Right lung (tissue), 10 donors: ENCODE measurements around the gene STOML1. TPM values are rescaled to one million over a fixed set of nuclear protein-coding genes. Genes with fewer than 3 reads are reported as not detected.

Experiments
- DNase-seq, 2 donors: peaks; one replicate each; pipeline ENCODE4 v3.0.0-alpha.2; 2013
- long read RNA-seq, 8 donors: transcript quantifications; one replicate each; lab custom pipeline, GENCODE V29; 2026
- polyA plus RNA-seq, 5 donors: library from polyadenylated mRNA; unstranded; fragments of 120-200 nt; gene quantifications; one replicate each; pipeline versions ENCODE4 v1.2.1 to v1.2.3, GENCODE V29; 2013; ENCODE audit warnings: inconsistent platforms in 1 of 5, low replicate concordance in 1 of 5; ENCODE audit not compliant: insufficient read length in 5 of 5, insufficient read depth in 1 of 5

Gene STOML1, protein sequence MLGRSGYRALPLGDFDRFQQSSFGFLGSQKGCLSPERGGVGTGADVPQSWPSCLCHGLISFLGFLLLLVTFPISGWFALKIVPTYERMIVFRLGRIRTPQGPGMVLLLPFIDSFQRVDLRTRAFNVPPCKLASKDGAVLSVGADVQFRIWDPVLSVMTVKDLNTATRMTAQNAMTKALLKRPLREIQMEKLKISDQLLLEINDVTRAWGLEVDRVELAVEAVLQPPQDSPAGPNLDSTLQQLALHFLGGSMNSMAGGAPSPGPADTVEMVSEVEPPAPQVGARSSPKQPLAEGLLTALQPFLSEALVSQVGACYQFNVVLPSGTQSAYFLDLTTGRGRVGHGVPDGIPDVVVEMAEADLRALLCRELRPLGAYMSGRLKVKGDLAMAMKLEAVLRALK
- 10 to 100 TPM in 4 of 5 donors, 1 to 10 TPM in 1; 9.4 to 17.8 (median 12.5) TPM for polyA plus RNA-seq
- long read RNA-seq, donor 1, full-length matches to known transcripts = 3 of 3 reads
- long read RNA-seq, donor 1, partial matches to known transcripts = 0 of 3 reads
- long read RNA-seq, donor 1, other reads (novel, unspliced or antisense) = 0 of 3 reads
- long read RNA-seq, donor 2, partial matches to known transcripts = 0 of 2 reads
- long read RNA-seq, donor 2, other reads (novel, unspliced or antisense) = 0 of 2 reads
- long read RNA-seq, donor 3, full-length matches to known transcripts = 3 of 3 reads
- long read RNA-seq, donor 3, partial matches to known transcripts = 0 of 3 reads
- long read RNA-seq, donor 3, other reads (novel, unspliced or antisense) = 0 of 3 reads
- long read RNA-seq, donor 4, partial matches to known transcripts = 0 of 1 reads
- long read RNA-seq, donor 4, other reads (novel, unspliced or antisense) = 0 of 1 reads
- long read RNA-seq, donor 5 = 0 reads
- long read RNA-seq, donor 6, full-length matches to known transcripts = 2 of 2 reads
- long read RNA-seq, donor 6, partial matches to known transcripts = 0 of 2 reads
- long read RNA-seq, donor 6, other reads (novel, unspliced or antisense) = 0 of 2 reads
- long read RNA-seq, donor 7, full-length matches to known transcripts = 2 of 7 reads
- long read RNA-seq, donor 7, partial matches to known transcripts = 5 of 7 reads
- long read RNA-seq, donor 7, other reads (novel, unspliced or antisense) = 0 of 7 reads
- long read RNA-seq, donor 8, partial matches to known transcripts = 0 of 1 reads
- long read RNA-seq, donor 8, other reads (novel, unspliced or antisense) = 0 of 1 reads

DNA sequence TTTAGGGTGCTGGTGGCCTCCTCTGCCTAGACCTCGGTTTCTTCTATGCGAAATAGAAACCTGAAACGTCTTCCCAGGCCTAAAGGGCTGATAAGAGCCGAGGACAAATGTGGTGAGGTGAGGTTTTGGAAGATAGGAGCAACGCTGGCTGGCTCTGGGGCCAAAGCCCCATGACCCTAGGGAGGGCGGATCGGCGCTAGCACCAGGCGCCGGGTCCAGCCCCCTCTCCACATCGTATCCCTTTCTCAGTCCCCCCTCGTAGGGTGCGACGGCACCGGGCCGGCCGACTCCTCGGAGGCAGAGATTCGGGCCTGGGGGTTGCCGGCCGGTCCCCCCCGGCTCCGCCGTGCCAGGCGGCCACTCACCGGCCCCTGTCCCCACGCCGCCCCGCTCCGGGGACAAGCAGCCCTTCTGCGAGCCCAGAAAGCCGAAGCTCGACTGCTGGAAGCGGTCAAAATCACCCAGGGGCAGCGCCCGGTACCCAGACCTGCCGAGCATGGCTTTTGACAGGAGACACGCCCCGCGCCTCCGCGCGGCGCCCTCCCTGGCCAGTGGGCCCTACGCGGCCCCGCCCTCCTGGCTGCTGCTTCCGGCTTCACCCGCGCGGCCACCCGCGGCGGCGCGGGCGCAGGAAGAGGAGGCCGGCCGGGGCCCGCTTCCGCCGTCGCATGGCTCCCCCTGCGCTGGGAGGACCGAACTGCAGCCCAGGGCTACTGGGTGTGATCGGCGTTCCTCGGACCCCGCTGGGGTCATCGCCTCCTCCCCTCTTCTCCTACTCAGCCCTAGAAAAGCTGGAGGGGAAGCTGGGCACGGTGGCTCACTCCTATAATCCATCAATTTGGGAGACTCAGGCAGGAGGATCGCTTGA is at the start of gene STOML1:
Gene STOML1 (minus strand): TSS at position 570 of the 868 bp plus-strand sequence. CDS start 72 bp downstream, at position 498.
- peak; percentile 92 to 93 for DNase-seq

DNA sequence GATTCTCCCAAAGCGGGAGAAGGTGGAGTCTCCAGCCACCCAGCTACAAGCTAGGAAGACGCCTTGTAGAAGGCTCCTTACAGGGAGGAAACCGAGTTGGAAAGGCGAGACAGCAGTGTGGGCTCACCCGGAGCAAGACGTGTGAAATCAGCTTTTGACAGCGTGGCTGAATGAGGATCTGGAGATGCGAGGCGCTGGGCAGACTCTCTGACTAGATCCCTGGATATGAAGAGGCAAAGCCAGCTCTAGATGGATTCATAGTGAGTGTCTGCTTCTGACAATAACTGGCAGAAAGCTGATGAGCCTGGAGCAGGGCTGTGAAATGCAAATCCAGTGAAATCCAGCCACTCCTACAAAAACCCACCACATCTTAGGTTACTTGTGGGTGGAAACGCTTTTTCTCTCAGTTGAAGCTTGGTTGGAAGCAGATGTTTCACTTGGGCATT is 49.2 kb upstream of the STOML1 start:
- no peak for DNase-seq

DNA sequence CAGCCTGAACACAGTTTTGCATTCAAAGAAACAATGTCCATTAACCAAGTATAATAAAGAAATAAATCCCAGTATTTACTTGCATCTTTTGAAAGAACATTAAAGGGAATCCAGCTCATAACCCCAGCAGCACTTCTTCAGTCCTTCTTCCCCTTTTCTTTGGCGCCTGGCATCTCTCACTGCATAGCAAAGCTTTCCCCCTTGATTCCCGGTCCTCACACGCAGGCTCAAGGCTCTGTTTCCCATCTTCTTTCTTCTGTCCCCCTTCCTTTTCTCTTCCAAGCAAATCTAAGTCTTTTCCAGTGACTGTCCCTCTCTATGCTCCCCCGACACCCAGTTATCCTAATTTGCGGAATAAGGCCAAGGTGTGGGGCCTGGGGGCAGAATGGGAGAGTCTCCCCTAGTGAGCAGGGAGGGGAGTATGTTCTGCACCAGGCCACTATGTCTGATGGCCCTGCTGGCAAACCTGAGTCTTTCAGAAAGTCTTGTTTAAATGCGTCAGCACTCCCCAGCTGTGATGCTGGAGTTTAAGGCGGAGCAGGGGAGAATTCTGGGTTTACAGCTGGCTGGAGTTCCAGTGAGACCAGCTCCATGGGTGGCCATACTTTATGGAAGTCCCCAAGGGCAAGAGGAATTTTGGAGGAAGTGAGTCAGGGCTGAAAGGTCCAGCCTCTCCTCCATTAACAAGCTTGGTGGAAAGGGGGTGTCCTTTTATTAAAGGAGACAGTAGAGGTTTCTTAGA is 48.2 kb upstream of the STOML1 start:
- DNase-seq = peak in 1 of 2 donors; percentile 52

DNA sequence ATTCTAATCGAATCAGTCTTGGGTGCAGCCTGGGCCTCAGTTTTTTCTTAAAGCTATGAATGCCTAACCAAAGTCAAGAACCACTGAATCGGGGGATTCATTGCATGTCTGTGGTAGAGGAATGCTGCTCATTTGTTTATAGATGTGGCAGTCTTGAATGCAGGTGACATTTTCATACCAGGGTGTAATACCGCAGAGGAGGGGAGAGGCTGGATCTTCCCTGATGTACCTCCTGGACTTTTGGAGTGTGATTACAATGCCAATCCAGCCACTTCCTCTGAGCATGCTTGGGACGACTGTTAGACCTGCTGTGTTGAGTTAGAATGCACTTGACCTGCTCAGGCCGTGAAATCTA is 47.5 kb upstream of the STOML1 start:
- no peak for DNase-seq

DNA sequence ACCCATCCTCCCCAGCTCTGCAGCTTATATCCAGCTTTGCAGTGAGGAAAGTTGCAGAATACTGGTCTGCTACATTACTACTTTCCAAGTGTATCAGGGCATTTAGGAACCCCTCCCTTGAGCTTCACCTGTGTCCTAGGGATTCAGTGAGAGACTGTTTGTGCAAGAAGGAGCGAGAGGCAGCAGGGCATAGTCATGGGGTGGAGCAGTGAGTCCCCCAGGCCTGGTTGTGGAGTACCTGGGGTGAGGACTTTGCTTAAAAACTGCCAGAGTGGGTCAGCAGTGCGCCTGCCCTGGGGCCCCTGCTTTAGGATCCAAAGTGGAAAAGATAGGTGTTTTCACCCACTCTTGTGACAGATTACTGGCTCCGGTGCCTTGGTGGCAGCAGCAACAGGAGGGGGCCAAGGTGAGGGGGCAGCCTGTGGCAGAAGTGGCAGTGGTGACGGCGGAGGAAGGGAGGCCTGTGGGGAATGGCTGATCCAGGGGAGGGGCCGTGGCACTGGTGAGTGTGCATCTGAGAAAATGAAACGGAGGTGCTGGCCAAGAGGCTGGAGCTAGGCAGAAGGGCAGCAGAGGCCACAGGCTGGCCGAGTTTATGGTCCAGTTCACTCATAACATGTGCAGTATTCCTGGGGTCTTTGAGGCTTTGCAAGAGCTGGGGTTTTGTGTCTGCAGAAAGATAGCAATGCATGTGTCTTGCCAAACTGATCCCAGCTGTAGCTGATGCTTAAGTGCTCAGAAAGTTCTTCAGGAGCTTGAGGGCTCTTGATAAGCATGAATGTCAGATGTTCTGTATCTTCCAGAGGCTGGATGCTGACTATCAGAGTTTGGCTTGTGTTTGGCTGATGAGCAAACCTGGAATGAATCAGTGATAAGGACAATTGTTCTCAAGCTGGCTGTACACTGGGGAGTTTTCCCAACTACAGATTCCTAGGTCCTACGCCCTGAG is 46.9 kb upstream of the STOML1 start:
- no peak for DNase-seq

DNA sequence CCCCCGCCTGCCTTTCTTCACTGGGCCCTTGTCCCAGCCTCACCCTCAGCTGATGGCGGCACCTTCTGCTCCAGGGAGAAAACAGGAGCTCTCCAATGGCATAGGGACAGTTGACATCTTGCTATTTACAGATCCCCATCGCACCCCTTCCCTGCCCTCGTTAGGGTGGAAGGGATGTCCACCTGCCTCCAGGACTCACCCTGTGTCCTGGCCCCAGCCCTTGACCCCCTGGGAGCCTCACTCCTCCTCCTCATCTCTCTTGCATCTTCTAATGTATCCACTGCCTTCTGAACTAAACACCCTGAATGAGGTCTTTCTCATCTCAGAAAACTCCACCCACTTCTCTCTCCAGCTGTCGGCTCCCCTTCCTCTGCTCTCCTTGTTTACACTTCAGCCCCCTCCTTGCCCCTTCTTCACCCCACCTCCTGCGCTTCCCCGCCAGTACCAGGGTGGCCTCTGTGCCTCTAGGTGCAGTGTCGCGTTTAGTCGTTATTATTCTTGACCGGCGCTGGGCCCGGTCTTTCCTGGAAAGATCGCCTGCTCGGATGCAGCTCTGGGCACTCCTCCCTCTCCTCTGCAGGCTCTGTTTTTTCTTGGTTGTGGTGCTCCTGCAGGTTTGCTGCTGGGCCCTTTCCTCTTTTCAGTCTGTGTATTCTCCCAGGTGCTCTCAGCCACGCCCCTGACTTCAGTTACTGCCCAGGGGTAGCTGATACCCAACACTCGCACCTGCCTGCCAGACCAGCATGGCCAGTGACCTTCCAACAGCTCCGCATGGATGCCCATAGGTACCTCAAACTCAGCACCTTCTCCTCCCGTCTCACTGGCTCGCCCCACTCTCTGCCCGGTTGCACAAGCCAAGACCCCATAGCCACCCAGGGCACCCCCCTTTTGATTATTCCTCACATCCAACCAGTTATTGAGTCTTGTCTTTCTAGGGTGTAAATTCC is 45.3 kb upstream of the STOML1 start:
- DNase-seq = no peak

DNA sequence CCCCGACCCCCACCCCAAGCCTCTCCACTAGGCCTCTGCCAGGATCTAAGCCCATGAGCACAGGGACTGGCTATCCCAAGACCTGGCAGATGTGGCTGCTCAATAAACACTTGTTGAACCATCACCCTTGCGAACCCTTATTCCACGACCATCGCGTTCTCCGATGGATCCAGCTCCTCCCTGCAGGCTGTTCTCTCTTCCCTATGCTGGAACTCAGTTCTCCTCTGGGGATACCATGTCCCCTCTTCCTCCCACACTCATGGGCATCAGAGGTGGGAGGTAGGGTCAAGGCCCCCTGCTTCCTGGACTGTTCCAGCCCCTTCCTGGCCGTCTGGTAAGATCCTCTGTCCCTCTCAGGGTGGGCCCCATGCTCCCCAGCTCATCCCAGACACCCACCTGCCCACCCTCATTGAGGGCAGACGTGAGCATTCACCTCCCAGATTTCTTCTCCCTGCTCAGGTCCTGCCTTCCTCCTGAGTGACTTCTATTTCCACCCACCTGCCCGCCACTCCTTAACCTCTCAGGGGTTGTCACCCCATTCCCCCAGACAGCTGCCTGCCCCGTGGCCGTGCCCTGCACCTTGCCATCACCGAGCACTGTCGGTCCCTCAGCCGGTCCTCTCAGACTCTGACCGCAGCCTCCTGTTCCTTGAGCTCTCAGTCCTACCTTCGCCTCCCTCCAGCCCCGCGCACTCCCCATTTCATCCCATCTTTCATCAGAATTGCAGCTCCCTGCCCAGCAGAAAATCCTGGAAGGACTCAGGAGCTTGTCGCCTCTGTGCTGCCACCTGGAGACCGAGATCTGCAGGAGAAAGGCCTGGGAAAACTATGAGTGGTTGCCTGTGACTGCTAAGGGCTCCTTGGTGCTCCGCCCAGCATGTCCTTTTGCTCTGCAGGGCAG is 44.4 kb upstream of the STOML1 start:
- peak; percentile 38 to 45 for DNase-seq

DNA sequence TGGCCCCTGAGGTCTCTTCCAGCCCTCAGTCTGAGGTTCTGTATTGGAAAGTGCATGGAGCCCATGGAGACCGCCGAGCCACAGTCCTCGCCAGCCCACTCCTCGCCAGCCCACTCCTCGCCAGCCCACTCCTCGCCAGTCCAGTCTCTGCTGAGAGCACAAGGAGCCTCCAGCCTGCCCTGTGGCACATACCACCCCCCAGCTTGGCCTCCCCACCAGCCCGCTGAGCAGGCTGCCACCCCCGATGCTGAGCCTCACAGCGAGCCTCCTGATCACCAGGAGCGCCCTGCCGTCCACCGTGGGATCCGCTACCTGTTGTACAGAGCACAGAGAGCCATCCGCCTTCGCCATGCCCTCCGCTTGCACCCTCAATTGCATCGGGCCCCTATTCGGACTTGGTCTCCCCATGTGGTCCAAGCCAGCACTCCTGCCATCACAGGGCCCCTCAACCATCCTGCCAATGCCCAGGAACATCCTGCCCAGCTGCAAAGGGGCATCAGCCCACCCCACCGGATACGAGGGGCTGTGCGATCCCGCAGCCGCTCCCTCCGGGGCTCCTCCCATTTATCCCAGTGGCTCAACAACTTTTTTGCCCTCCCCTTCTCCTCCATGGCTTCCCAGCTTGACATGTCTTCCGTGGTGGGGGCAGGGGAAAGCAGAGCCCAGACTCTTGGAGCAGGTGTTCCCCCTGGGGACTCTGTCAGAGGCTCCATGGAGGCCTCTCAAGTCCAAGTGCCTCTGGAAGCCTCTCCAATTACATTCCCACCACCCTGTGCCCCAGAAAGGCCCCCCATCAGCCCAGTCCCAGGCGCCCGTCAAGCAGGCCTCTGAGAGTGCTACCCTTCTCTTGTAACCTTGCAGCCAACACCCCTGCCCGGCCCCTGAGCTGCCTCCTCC is 43.3 kb upstream of the STOML1 start:
- DNase-seq = no peak

DNA sequence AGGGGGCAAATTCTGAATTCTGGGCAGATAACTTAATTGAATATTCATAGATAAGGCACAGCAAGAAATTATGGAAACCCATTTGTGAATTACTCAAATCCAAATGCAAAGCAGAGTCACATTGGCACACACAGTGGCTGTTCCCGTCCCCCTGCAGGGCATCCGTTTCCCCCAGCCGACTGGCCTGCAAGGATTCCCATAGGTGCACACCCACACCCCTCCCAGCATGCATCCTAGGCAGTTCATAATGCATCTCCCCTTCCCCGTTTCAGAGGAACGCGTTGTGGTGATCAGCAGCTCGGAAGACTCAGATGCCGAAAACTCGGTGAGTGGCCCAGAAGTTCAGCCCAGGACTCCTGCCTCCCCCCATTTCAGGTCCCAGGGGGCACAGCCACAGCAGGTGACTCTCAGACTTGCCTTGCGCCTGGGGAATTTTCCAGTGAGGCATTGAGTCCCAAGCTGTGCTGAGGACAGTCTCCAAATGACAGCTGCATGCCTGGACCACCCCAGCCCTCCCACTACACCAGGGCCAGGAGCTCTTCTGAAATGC is 42.2 kb upstream of the STOML1 start:
- no peak for DNase-seq

DNA sequence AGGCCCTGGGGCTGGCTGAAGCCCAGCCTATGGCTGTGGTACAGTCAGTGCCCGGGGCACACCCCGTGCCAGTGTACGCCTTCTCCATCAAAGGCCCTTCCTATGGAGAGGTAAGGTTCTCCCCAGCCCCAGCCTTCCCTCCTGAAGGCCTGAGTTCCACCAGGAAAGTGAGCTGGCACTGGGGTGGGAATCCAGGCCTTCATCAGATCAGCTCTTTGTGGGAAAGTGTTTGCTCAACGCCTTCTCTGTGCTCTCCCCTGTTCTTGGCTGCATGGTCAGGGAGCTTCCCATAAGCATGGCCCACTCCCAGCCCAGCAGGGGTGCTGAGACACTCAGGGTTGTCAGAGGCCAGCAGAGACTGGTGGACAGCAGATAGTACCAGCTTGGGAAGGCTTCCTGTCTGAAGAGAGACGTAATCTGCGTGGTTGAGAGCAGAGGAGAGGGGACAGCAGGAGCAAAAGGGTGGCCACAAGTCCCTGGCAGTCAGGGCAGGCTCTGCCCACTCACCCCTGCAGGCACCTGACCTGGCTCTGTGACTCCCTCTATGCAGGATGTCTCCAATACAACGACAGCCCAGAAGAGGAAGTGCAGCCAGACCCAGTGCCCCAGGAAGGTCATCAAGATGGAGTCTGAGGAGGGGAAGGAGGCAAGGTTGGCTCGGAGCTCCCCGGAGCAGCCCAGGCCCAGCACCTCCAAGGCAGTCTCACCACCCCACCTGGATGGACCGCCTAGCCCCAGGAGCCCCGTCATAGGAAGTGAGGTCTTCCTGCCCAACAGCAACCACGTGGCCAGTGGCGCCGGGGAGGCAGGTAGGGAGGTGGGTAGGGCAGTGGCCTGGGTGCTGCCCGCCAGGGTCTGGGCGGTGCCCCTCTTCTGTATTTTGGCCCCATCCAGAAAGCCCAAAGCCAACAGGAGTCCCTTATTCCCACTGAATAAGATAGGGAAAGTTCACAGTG is 40.8 kb upstream of the STOML1 start:
- no peak for DNase-seq

DNA sequence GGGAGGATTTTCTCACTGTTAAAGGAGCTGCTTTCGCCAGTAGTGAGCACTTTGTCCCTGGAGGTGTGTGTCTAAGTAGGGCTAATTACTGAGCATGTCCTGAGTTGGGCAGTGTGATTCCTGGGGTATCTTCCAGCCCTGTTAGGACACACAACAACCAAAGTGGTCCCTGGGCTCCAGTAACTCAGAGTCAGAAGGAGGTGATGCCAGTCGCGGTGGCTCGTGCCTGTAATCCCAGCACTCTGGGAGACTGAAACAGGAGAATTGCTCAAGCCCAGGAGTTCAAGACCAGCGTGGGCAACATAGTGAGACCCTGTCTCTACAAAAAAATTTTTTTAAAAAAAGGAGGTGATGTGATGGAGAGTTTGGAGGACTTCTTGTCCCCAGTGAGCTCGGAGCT is 40.0 kb upstream of the STOML1 start:
- DNase-seq = no peak

DNA sequence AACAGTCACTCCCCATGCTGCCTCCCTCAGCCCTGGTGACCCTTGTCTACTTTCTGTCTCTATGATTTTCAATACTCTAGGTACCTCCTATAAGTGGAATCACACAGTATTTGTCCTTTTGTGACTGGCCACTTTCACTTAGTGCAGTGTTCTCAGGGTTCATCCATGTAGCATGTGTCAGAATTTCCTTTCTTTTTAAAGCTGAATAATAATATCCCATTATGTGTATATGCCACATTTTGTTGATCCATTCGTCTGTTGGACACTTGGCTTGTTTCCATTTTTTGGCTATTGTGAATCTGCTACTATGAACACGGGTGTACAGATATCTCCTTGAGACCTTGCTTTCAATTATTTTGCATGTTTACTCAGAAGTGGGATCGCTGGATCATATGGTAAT is 36.6 kb upstream of the STOML1 start:
- no peak for DNase-seq

DNA sequence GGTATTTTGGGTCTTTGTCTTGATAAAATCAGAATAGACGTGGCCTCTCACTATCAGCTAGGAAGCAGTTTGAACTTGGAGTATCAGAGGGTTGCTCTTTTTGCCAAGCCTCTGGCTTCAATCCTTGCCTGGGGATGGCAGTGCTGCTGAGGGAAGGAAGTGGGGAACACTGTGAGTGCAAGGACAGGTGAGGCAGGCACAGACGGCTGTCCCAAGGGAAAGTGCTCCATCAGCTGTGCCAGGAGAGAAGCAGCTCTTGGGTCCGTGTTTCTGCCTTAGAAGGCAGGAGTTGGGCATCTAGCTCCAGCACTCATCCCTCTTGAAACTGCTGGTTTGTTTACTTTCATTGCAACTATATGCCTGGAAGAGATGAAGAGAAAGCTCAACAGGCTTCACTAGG is 35.6 kb upstream of the STOML1 start:
- no peak for DNase-seq

DNA sequence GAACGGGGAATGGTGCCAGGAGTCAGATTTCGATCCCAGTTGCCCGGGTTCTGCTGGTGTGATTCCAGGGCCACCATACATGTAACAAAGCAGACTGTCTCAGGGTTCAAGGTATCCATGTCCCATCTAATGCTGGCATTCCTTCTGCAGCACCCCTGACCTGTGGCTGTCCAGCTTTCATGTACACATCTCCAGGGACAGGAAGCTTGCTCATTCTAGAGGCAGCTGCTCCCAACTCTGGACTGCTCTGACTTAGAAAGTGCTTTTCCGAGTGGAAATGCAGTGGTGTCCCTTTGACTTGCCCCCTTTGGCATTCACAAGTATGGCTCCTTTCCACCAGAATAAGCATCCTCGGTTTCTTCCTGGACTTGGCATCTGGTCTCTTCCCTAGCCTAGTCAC is 33.3 kb upstream of the STOML1 start:
- no peak for DNase-seq
